Kidney tubule cell (primary cell): ENCODE results near the gene UXS1.
A peak's percentile ranks its signal among the peaks of the same experiment; 100 is the strongest.
"Not testable (repeated sequence)": the region's sequence is repeated elsewhere in the genome, so short reads cannot be mapped to it uniquely, and the experiment has no call there.

Experiments
- DNase-seq: peaks from one replicate; pipeline ENCODE4 v3.0.0-alpha.2; 2018; ENCODE audit warnings: low spot score

UXS1 gene

GRCh38 chr2:106160786-106161261 lies 33.3 kb downstream of the UXS1 start:
- peak; percentile 80 for DNase-seq

GRCh38 chr2:106159866-106160785 lies 34.0 kb downstream of the UXS1 start:
- DNase-seq: no peak

GRCh38 chr2:106158871-106159270 lies 35.2 kb downstream of the UXS1 start:
- DNase-seq: no peak

GRCh38 chr2:106158131-106158530 lies 36.0 kb downstream of the UXS1 start:
- DNase-seq: no peak

- DNase-seq: no peak
Measured at GRCh38 chr2:106157416-106157815, 36.7 kb downstream of the UXS1 start.

GRCh38 chr2:106156305-106157296 lies 37.5 kb downstream of the UXS1 start:
- no peak for DNase-seq

GRCh38 chr2:106153781-106154180 lies 40.3 kb downstream of the UXS1 start:
- DNase-seq: no peak

GRCh38 chr2:106147665-106148064 lies 46.4 kb downstream of the UXS1 start:
- DNase-seq: no peak

- DNase-seq: peak; percentile 96
Measured at GRCh38 chr2:106147159-106147558, 46.9 kb downstream of the UXS1 start.

- DNase-seq: no peak
Measured at GRCh38 chr2:106144621-106145331, 49.3 kb downstream of the UXS1 start.

- DNase-seq: peak; percentile 32
Measured at GRCh38 chr2:106143495-106144215, 50.4 kb downstream of the UXS1 start.

GRCh38 chr2:106142683-106143082 lies 51.4 kb downstream of the UXS1 start:
- DNase-seq: no peak

GRCh38 chr2:106140913-106141312 lies 53.2 kb downstream of the UXS1 start:
- DNase-seq: no peak

- DNase-seq: no peak
Measured at GRCh38 chr2:106140113-106140512, 54.0 kb downstream of the UXS1 start.

GRCh38 chr2:106139238-106139935 lies 54.7 kb downstream of the UXS1 start:
- DNase-seq: no peak

GRCh38 chr2:106138543-106139237 lies 55.4 kb downstream of the UXS1 start:
- DNase-seq: no peak

- DNase-seq: peak; percentile 20
Measured at GRCh38 chr2:106137731-106138521, 56.2 kb downstream of the UXS1 start.

- not testable (repeated sequence) for DNase-seq
Measured at GRCh38 chr2:106131192-106131591, 62.9 kb downstream of the UXS1 start.
